H9 (cell line): ENCODE data around the gene FSIP1. TPM values are rescaled to one million over a fixed set of nuclear protein-coding genes. Genes with fewer than 3 reads are reported as not detected.
A peak's percentile ranks its signal among the peaks of the same experiment; 100 is the strongest.

Experiments used
- DNase-seq: peaks from one replicate; pipeline ENCODE4 v3.0.0-alpha.2; 2017
- H2AFZ ChIP-seq: one replicate; pipeline ENCODE4 v1.6.1; 2013; ENCODE audit warnings: mild to moderate bottlenecking, low read length, control low read depth, moderate library complexity
- H2AK5ac ChIP-seq: 2 replicates; pipeline ENCODE4 v1.6.1; 2013; ENCODE audit warnings: low read length, control low read depth, mixed read lengths; ENCODE audit not compliant: insufficient read length
- H2BK120ac ChIP-seq: one replicate; pipeline ENCODE4 v1.6.1; 2013; ENCODE audit warnings: low read depth, mild to moderate bottlenecking, low read length, control low read depth, inconsistent platforms; ENCODE audit not compliant: poor library complexity, severe bottlenecking
- H2BK12ac ChIP-seq: 2 replicates; pipeline ENCODE4 v1.6.1; 2013; ENCODE audit warnings: low read length, control low read depth, mixed read lengths, low read depth; ENCODE audit not compliant: insufficient read length
- H2BK15ac ChIP-seq: 2 replicates; pipeline ENCODE4 v1.6.1; 2013; ENCODE audit warnings: low read depth, low read length, control low read depth
- H2BK20ac ChIP-seq: one replicate; pipeline ENCODE4 v1.6.1; 2013; ENCODE audit warnings: low read depth, mild to moderate bottlenecking, low read length, control low read depth, inconsistent platforms; ENCODE audit not compliant: poor library complexity, severe bottlenecking
- H2BK5ac ChIP-seq: 2 replicates; pipeline ENCODE4 v1.6.1; 2013; ENCODE audit warnings: low read length, control low read depth, mixed read lengths; ENCODE audit not compliant: insufficient read length
- H3K14ac ChIP-seq: 2 replicates; pipeline ENCODE4 v1.6.1; 2013; ENCODE audit warnings: low read length, control low read depth; ENCODE audit not compliant: insufficient read depth
- H3K18ac ChIP-seq: 2 replicates; pipeline ENCODE4 v1.6.1; 2013; ENCODE audit warnings: low read depth, mild to moderate bottlenecking, mixed read lengths, low read length, control low read depth; ENCODE audit not compliant: insufficient read length
- H3K23ac ChIP-seq: 2 replicates; pipeline ENCODE4 v1.6.1; 2013; ENCODE audit warnings: low read length, control low read depth, mixed read lengths, low read depth; ENCODE audit not compliant: insufficient read length
- H3K23me2 ChIP-seq: 2 replicates; pipeline ENCODE4 v1.6.1; 2013; ENCODE audit warnings: low read depth, mild to moderate bottlenecking, mixed read lengths, low read length, control low read depth; ENCODE audit not compliant: insufficient read length, poor library complexity, severe bottlenecking
- H3K27ac ChIP-seq: 2 replicates; pipeline ENCODE4 v1.5.1; 2013; ENCODE audit warnings: low read length, control low read depth, mixed read lengths, low read depth; ENCODE audit not compliant: insufficient read length
- H3K27me3 ChIP-seq: 2 replicates; pipeline ENCODE4 v1.6.1; 2013; ENCODE audit warnings: low read length, control low read depth, inconsistent platforms; ENCODE audit not compliant: insufficient read depth
- H3K4ac ChIP-seq: 2 replicates; pipeline ENCODE4 v1.6.1; 2013; ENCODE audit warnings: low read depth, mild to moderate bottlenecking, control low read depth, inconsistent platforms, low read length, moderate library complexity
- H3K4me1 ChIP-seq: 2 replicates; pipeline ENCODE4 v1.6.1; 2013; ENCODE audit warnings: low read length, control low read depth, inconsistent platforms; ENCODE audit not compliant: insufficient read depth
- H3K4me2 ChIP-seq: 2 replicates; pipeline ENCODE4 v1.6.1; 2013; ENCODE audit warnings: low read length, control low read depth, mixed read lengths; ENCODE audit not compliant: insufficient read length, insufficient read depth
- H3K56ac ChIP-seq: 2 replicates; pipeline ENCODE4 v1.6.1; 2013; ENCODE audit warnings: low read depth, mild to moderate bottlenecking, mixed read lengths, low read length, control low read depth; ENCODE audit not compliant: insufficient read length
- H3K79me1 ChIP-seq: 2 replicates; pipeline ENCODE4 v1.6.1; 2013; ENCODE audit warnings: low read depth, mild to moderate bottlenecking, moderate library complexity, low read length, control low read depth, inconsistent platforms; ENCODE audit not compliant: insufficient read depth, poor library complexity, severe bottlenecking
- H3K79me2 ChIP-seq: 2 replicates; pipeline ENCODE4 v1.6.1; 2013; ENCODE audit warnings: low read length, control low read depth, inconsistent platforms; ENCODE audit not compliant: insufficient read depth
- H3K9ac ChIP-seq: 2 replicates; pipeline ENCODE4 v1.6.1; 2013; ENCODE audit warnings: low read length, control low read depth, mixed read lengths; ENCODE audit not compliant: insufficient read length; ENCODE audit errors: extremely low read depth
- H3K9me3 ChIP-seq: one replicate; pipeline ENCODE4 v1.6.1; 2013; ENCODE audit warnings: low read depth, low read length, inconsistent platforms; ENCODE audit not compliant: control insufficient read depth
- H3T11ph ChIP-seq: one replicate; pipeline ENCODE4 v1.6.1; 2013; ENCODE audit warnings: mild to moderate bottlenecking, low read length, control low read depth, inconsistent platforms
- H4K20me1 ChIP-seq: one replicate; pipeline ENCODE4 v1.6.1; 2013; ENCODE audit not compliant: control insufficient read depth, insufficient read length, insufficient read depth
- H4K5ac ChIP-seq: 2 replicates; pipeline ENCODE4 v1.6.1; 2013; ENCODE audit warnings: low read depth, mild to moderate bottlenecking, mixed read lengths, low read length, control low read depth; ENCODE audit not compliant: insufficient read length
- H4K8ac ChIP-seq: replicated peaks from 2 replicates; pipeline ENCODE4 v1.6.1; 2013; ENCODE audit warnings: low read length, control low read depth, mixed read lengths, low read depth; ENCODE audit not compliant: insufficient read length
- H4K91ac ChIP-seq: 2 replicates; pipeline ENCODE4 v1.6.1; 2013; ENCODE audit warnings: low read depth, mild to moderate bottlenecking, moderate library complexity, mixed read lengths, low read length, control low read depth; ENCODE audit not compliant: insufficient read length
- H3K27ac Mint-ChIP-seq, 3 experiments: 2 replicates in 2 of 3; 3 replicates in 1 of 3; pipeline ENCODE4 v1.8.0; 2020 to 2021; ENCODE audit warnings: mixed read lengths in 3 of 3, mild to moderate bottlenecking in 1 of 3, moderate library complexity in 1 of 3
- H3K27me3 Mint-ChIP-seq: 2 replicates; pipeline ENCODE4 v1.8.0; 2021; ENCODE audit warnings: low read depth, mild to moderate bottlenecking, moderate library complexity, mixed read lengths
- H3K36me3 Mint-ChIP-seq, 3 experiments: 2 replicates in 2 of 3; 3 replicates in 1 of 3; pipeline ENCODE4 v1.8.0; 2020 to 2021; ENCODE audit warnings: low read depth in 3 of 3, mixed read lengths in 3 of 3; ENCODE audit not compliant: insufficient read depth in 1 of 3
- H3K4me1 Mint-ChIP-seq, 2 experiments: 2 replicates each; pipeline ENCODE4 v1.8.0; 2020; ENCODE audit warnings: mixed read lengths in 2 of 2
- H3K4me3 Mint-ChIP-seq, 2 experiments: 2 replicates in 1 of 2; 3 replicates in 1 of 2; pipeline ENCODE4 v1.8.0; 2020 to 2021; ENCODE audit warnings: mild to moderate bottlenecking in 2 of 2, mixed read lengths in 2 of 2, moderate library complexity in 1 of 2
- H3K9me3 Mint-ChIP-seq, 2 experiments: 2 replicates in 1 of 2; 3 replicates in 1 of 2; pipeline ENCODE4 v1.8.0; 2020; ENCODE audit warnings: mild to moderate bottlenecking in 2 of 2, mixed read lengths in 2 of 2, moderate library complexity in 1 of 2
- WGBS: extraction: QIAGEN DNeasy Blood & Tissue Kit; methylation state at CpG from one replicate; pipeline ENCODE4 v1.1.7; 2013; ENCODE audit warnings: missing lambda C conversion rate, low lambda C conversion rate, mixed read lengths; ENCODE audit not compliant: insufficient read length; ENCODE audit errors: extremely low coverage; 5-methylcytosine and 5-hydroxymethylcytosine counted together
- total RNA-seq: library from RNA; stranded (reverse); gene quantifications from 2 replicates; pipeline ENCODE4 v1.2.1, GENCODE V29; 2021
- TF ChIP-seq, protein P1 (sequence below): fragments of 200-600 bp; sonication (generic); conservative IDR thresholded peaks from 3 replicates; pipeline ENCODE4 v1.8.0; 2021; ENCODE audit warnings: antibody characterized with exemption, mild to moderate bottlenecking

FSIP1 gene
- total RNA-seq, 1 experiment from 2014 or later = 0.96 TPM

DNA sequence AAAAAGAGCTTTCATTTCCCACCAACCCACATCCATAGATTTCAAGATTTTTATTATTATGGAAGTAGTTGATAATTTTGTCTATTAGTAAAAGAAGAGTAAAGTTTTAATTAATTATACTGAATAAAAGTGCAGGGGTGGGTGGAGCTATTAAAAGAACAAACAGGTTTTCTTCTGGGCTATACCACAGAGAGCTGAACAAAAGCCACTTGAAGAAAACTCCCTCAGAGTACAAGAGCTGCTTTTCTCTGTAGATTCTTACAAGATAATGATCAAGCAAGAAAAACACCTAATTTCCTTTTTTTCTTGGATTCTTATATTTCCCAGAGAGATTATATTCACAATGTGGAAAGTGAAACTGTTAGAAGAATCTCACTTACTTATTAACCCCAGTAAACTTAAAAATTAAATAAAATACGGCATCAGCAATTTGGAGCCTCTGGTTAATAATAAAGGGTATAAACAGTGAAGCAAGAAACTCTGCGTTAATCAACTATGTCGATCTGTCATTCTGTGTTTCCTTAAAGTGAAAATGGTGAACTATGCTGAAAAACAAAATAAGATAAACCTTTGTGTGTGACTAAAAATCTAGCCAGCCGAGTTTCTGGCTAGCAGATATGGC, 116.9 kb downstream of the FSIP1 start:
- no peaks in the 10 kb centered on the region for H3K9me3 ChIP-seq
- Mint-ChIP-seq H3K27me3 (no peaks in the 10 kb centered on the region), H3K9me3 (no peaks in the 10 kb centered on the region), H3K4me3 (no peak overlapping the region), H3K36me3 (no peaks in the 10 kb centered on the region), H3K27ac (peak overlapping the region in 2 of 3 experiments; percentile 66 to 71; a peak in 4 of 7 replicates), H3K4me1 (peaks cover 39 to 50% of the 10 kb centered on the region in 2 experiments)
- H2AK5ac ChIP-seq = no peak overlapping the region
- no peak overlapping the region for H3K4me2 ChIP-seq
- H3K4ac ChIP-seq = no peak overlapping the region
- no peak overlapping the region for H3K27ac ChIP-seq
- no peak for DNase-seq
- H2BK20ac ChIP-seq = no peak overlapping the region
- H4K91ac ChIP-seq = no peak overlapping the region
- no peak overlapping the region for H4K8ac ChIP-seq
- H3K18ac ChIP-seq = no peak overlapping the region
- H3K56ac ChIP-seq = no peak overlapping the region
- no peak overlapping the region for H3K14ac ChIP-seq
- H3K79me1 ChIP-seq = no peaks in the 10 kb centered on the region
- H4K5ac ChIP-seq = no peak overlapping the region
- TF ChIP-seq, protein P1, sequence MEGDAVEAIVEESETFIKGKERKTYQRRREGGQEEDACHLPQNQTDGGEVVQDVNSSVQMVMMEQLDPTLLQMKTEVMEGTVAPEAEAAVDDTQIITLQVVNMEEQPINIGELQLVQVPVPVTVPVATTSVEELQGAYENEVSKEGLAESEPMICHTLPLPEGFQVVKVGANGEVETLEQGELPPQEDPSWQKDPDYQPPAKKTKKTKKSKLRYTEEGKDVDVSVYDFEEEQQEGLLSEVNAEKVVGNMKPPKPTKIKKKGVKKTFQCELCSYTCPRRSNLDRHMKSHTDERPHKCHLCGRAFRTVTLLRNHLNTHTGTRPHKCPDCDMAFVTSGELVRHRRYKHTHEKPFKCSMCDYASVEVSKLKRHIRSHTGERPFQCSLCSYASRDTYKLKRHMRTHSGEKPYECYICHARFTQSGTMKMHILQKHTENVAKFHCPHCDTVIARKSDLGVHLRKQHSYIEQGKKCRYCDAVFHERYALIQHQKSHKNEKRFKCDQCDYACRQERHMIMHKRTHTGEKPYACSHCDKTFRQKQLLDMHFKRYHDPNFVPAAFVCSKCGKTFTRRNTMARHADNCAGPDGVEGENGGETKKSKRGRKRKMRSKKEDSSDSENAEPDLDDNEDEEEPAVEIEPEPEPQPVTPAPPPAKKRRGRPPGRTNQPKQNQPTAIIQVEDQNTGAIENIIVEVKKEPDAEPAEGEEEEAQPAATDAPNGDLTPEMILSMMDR = no peak
- no peaks in the 10 kb centered on the region for H3K79me2 ChIP-seq
- H4K20me1 ChIP-seq = no peaks in the 10 kb centered on the region
- H3K23ac ChIP-seq = no peak overlapping the region
- peaks cover 8% of the 10 kb centered on the region; the same call in 1 of the 2 replicates for H3K4me1 ChIP-seq
- no CpG with 5 or more reads among the region's 4 CpGs for WGBS
- H2BK120ac ChIP-seq = no peak overlapping the region
- H2BK15ac ChIP-seq = no peak overlapping the region
- H2BK12ac ChIP-seq = no peak overlapping the region
- H2AFZ ChIP-seq = no peak overlapping the region
- no peak overlapping the region for H2BK5ac ChIP-seq
- no peaks in the 10 kb centered on the region for H3K27me3 ChIP-seq
- H3K23me2 ChIP-seq = no peaks in the 10 kb centered on the region
- no peak overlapping the region for H3K9ac ChIP-seq
- H3T11ph ChIP-seq = no peak overlapping the region
